Esophagus muscularis mucosa (tissue), 4 donors: Measurements from ENCODE around the gene BRD7.

ENCODE experiments used
- EP300 ChIP-seq: sonication (generic); formaldehyde crosslinking; IDR thresholded peaks from one replicate; pipeline ENCODE4 v1.6.1; 2017; ENCODE audit warnings: antibody characterized with exemption
- POLR2A ChIP-seq: fragments of 450-650 bp; IDR thresholded peaks from one replicate; pipeline ENCODE4 v1.6.1; 2017; ENCODE audit warnings: antibody characterized with exemption, moderate library complexity, mild to moderate bottlenecking, low read depth
- TF ChIP-seq, protein P1 (sequence below), 3 experiments: fragments of 200-600 bp in 2 of 3; fragments of 450-650 bp in 1 of 3; sonication (generic) in 2 of 3; IDR thresholded peaks; one replicate each; pipeline ENCODE4 v1.5.1; 2017 to 2019; ENCODE audit warnings: antibody characterized with exemption in 3 of 3, mild to moderate bottlenecking in 2 of 3, moderate library complexity in 1 of 3

DNA sequence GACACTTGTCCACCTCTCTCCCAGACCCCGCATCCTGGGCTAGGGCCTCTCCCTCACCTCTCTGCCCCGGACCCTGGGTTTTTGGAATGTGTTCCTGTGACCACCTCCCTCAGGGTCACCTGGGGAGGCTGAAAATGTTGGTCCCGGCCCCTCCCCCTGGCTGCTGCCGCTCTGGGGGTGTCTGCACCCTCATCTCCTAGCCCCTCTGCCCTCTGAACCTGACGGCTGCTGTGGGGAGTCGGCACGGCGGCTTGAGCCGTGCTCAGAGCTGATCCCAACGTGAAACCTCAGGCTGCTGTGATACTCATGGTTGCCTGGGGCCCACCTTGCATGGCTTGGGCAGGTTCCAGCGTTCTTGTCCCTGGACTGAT is 59.6 kb downstream of the BRD7 start:
- TF ChIP-seq, protein P1, sequence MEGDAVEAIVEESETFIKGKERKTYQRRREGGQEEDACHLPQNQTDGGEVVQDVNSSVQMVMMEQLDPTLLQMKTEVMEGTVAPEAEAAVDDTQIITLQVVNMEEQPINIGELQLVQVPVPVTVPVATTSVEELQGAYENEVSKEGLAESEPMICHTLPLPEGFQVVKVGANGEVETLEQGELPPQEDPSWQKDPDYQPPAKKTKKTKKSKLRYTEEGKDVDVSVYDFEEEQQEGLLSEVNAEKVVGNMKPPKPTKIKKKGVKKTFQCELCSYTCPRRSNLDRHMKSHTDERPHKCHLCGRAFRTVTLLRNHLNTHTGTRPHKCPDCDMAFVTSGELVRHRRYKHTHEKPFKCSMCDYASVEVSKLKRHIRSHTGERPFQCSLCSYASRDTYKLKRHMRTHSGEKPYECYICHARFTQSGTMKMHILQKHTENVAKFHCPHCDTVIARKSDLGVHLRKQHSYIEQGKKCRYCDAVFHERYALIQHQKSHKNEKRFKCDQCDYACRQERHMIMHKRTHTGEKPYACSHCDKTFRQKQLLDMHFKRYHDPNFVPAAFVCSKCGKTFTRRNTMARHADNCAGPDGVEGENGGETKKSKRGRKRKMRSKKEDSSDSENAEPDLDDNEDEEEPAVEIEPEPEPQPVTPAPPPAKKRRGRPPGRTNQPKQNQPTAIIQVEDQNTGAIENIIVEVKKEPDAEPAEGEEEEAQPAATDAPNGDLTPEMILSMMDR (IDR thresholded peaks at IDR 0.05) = no peak
- TF ChIP-seq EP300 = no peak
- TF ChIP-seq POLR2A = no peak
